HK-2 (cell line): ENCODE data around the gene NCKIPSD.

Experiments used
- DNase-seq: peaks from one replicate; pipeline ENCODE4 v3.0.0-alpha.2; 2018; ENCODE audit not compliant: unreplicated experiment

Gene NCKIPSD

DNA sequence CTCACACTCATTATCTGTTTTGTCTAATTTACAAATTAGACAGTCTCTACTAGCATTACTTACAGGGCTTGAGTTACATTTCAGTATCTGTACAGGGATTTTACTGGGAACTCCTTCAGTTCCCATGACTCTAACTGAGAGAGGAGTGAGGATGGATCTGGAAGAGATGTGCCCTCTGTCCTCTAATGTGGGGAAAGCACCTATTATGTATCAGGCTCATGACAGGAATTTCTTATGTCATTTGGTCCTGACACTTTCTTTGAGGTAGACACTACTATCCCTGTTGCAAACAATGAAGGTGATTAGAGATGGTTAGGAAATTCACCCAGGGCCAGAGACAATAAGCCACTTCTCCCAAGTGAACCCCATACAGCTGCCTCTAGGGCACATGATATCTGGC lies 10.9 kb upstream of the NCKIPSD start:
- no peak for DNase-seq

DNA sequence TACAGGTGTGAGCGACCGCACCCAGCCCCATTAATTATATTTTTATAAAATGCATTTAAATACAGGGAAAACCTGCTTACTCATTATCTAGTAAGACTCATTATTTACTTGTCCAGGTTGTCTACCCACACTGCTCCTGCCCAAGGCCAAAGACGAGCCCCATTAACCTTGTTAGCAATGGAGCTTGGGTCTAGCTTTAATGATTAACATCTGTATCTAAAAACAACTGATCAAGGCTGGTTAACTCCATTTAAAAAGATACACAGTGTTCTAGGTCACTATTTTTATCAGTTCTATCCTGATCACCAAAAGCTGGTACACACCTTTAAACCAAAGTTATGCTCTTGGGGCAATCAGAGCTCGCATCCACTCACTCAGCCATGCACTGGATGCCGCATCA lies 10.4 kb upstream of the NCKIPSD start:
- no peak for DNase-seq

DNA sequence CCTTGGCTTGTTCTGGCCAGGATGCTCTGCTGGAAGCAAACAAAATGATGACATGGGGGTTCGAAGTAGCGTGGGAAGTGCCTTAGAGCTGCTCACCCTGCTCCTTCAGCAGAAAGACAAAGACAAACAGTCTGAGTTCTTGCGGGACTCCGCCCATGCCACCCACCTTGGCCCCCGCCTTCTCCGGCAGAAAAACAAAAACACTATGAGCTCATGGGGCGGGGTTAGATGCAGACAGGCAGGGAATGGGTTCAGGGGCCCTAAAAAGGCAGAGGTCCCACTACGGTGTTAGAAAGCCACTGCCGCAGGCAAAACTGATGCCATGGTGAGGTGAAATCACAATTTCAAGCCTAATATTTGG lies 9.7 kb upstream of the NCKIPSD start:
- no peak for DNase-seq

- DNase-seq: peak; percentile 34
Measured at GRCh38 chr3:48694610-48695392, 9.1 kb upstream of the NCKIPSD start.

DNA sequence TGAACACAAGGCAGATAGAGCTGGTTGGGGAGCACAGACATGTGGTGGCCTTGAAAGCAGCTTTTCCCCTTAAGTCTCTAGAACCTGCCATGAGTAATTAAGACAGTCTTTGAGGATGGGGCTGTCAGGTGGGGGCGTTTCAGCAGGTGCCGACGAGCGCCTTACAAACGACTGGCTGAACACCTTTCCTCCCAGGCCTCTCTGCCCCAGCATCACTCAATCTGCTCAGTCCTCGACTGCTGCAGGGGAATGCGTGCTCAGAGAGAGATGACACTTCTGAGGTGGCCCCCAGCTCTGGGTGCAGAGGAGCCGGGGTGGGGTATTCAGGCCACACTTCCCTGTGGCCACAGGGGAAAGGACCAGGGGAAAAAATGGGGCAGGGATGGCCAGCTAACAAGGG lies 8.1 kb upstream of the NCKIPSD start:
- DNase-seq: no peak

DNA sequence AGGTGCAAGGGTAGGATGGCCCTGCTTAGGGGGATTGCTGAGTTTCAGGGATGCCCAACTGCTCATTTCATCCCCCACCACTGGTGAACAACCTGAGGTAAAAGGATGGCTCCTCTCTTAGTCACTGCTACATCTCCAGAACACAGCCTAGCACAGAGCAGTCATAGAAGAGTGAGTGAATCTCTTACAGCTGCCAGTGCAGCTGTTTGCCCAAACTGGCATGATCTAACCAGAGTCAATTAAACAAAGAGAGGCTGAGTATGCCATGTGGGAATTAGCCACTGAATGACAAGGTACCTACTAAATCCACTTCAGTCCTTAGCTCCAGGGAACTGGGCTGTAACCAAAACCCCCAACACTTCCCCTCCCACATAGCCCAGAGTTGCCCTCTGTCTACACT lies 6.8 kb upstream of the NCKIPSD start:
- no peak for DNase-seq

- no peak for DNase-seq
Measured at GRCh38 chr3:48690846-48691458, 5.2 kb upstream of the NCKIPSD start.

GRCh38 chr3:48689384-48689783 lies 3.7 kb upstream of the NCKIPSD start:
- DNase-seq: no peak

DNA sequence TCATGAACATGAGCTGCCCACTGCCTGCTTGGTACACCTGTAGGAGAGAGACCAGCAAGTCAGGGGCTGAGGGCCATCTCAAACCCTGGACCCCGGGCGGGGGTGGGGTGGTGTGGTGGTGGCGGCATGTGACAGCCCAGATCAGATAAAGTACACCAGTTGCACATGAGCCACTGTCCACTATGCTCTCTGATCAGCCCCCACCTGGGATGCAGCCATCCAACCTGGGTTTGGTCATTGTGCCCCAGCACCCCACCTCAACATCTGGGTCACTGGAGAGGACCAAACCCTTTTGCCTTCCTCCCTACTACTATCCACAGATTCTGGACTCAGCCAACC lies 3.0 kb upstream of the NCKIPSD start:
- no peak for DNase-seq

DNA sequence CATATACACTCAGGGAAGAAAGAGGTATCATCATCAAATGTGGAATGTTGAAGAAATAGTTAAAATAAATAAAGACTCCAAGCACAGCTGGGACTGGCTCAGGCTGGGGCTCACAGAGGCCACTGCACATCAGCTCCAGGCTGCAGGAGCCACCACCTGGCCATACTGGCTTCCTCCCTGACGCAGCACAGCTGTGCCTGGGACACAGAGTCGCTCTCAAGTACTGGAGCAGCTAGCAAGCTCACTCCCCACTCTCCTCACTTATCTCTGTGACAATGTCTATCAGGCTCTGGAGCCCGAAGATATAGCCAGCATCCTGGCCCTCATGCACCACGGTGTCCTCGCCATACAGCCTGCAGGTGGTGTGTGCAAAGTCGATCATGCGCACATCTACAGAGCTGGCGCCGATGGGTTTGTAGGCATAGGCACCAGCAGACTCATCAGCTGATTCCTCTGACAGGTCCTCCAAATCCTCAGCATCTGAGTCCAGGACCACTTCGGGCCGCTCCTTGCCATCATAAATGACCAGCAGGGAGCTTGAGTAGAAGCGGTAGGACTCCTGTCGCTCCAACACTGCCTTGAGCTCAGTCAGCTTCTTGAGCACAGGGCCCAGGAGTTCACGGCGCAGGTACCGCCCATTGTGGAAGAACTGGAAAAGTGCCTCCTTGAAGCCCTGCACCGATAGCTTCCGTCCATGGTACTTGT lies 2.5 kb upstream of the NCKIPSD start:
- no peak for DNase-seq

GRCh38 chr3:48687220-48687678 lies 1.5 kb upstream of the NCKIPSD start:
- DNase-seq: no peak

DNA sequence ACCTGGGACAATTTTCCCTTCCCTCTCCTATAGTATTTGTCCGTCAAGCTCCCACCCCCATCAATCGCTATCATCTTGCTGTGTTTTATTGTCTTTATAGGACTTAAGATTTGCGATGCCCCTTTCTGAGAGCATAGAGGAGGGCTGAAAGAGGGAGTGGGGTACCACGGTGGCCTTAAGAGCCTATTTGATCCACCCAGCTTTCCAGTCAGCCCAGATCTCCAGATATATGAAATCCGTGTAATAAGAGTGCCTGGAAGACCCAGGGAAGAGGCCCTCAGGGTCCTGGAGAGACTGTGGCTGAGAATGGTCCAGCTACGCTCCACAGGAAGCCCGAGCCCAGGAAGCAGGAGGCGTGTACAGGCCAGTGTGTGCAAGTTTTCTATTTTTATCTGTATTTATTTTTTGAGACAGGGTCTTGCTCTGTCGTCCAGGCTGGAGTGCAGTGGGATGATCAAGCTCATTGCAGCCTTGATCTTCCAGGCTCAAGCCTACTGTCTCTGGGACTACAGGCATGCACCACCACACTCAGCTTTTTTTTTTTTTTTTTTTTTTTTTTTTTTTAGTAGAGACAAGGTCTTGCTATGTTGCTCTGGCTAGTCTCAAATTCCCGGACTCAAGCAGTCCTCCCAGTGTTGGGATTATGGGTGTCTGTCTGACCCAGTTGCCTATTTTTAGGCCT lies 964 bp upstream of the NCKIPSD start:
- no peak for DNase-seq

DNA sequence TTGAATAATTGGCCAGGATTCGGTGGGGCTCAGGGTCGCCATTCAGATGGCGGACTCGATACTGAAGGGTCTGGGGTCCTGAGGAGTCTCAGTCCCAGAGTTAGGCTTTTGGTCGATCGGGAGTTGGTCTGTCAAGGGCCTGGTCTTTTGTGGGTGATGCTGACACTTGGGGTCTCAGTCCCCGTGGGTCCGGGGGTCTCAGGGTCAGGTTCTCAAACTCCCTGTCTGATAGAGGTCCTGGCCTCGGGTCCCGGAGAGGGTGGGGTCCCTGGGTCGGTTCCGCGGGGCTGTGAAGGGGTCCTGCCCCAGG lies 467 bp downstream of the NCKIPSD start:
- DNase-seq: no peak

- no peak for DNase-seq
Measured at GRCh38 chr3:48684480-48685143, 1.1 kb downstream of the NCKIPSD start.

DNA sequence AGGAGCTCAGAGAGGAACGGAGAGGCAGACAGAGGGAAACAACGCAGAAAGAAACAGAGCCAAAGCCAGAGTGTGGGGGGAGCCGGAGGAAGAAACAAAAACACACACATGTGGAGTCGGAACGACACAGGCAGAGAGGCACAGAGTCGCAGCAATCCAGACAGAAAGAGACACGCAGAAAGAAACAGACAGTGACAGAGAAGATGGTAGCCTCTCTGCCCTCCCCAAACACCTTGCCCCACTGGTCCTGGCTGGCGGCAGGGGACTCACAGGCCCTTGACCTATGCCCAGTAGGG lies 1.7 kb downstream of the NCKIPSD start:
- no peak for DNase-seq

- DNase-seq: no peak
Measured at GRCh38 chr3:48682786-48683185, 2.9 kb downstream of the NCKIPSD start.

DNA sequence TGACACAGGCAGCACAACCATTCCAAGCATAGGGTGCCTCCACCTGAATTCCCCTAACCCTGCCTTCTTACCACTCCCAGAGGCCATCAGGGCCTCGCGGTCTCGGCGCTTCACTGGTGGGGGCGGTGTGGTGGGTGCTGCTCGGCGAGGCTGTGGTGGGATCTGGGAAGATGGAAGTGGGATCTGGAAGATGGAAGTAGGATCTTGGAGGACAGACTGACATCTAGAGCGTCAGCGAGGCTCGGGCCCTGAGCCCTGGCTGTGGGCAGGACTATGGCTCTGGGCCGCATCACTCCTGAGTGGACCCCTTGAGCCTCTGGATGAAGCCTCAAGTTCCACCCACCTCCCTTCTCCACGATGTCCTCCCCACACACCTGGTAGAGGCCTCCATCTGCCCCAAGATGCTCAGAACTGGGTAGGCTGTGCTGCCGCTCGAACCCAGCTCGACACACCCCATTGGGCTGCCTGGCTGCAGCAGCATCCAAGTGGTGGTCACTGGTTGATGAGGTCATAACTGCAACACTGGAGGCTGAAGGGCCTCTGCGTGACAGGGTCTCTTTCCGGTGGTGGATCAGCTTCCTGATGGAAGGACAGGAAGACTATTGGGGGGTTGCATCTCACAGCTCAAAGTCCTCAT lies 3.6 kb downstream of the NCKIPSD start:
- DNase-seq: no peak

- no peak for DNase-seq
Measured at GRCh38 chr3:48681541-48681880, 4.2 kb downstream of the NCKIPSD start.

- DNase-seq: no peak
Measured at GRCh38 chr3:48680811-48681540, 4.7 kb downstream of the NCKIPSD start.

DNA sequence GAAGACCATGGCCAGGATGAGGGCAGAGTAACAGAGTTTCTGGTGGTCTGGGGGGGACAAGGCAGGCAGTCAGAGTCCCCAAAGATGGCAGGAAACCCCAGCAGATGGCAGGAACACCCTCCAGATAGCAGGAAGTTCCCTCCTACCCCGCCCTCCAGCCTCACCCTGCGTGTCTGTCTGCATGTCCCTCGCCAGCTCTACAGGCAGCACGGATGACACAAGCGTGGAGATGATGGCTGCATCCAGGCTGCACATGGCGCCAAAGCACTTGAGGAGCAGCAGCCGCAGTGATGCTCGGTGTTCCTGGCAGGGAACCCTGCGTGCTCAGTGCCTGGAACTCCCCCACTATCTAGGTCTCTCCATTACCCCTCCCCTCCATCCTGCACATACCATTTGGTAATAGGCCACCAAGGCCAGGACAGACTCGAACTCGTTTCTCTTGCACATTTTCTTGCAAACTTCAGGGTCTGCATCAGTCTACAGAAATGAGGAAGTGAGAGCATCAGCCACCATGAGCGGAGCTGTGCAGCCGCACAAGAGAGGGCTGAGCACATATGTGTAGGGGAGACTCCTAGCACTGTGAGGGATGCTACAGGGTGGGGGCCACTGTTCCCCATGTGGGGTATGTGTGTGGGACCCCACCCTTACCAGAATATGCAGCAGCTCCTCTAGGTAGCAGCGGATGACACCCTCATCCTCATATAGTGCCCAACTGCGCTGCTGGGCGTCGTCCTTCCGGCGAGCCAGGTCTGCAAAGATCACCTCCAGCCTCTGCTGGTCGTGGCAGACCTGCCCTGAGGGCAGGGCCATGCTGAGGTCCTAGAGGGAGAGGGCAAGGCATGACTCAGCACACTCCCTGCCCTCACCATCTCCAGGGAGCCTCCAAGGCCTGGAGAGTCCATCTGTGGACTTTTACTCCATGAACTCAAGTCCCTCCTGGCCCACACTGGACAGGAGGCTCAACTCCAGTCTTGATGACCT lies 6.0 kb downstream of the NCKIPSD start:
- no peak for DNase-seq
